ENCODE data around the gene HLA-DOA.
A peak's percentile ranks its signal among the peaks of the same experiment; 100 is the strongest.

HLA-DOA gene

DNA sequence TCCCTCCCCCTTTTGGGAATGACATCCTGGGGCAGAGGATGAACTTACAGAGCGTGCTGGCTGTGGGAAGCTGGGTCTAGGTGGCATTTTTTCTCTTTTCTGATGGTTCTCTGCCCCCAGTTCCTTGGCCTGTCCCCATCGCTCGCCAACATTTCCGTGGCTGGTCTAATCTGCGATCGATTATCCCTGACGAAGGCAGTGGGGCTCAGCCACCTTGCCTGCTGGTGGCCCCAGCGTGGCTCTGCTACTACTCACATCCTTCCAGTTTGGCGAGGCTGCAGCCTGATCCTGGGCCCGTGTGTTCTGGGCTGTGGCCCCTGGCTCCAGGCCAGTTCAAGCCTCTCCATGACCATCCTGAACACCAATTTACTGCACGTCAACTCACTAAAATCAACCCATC, 6.4 kb upstream of the HLA-DOA start:
- no peak for DNase-seq

DNA sequence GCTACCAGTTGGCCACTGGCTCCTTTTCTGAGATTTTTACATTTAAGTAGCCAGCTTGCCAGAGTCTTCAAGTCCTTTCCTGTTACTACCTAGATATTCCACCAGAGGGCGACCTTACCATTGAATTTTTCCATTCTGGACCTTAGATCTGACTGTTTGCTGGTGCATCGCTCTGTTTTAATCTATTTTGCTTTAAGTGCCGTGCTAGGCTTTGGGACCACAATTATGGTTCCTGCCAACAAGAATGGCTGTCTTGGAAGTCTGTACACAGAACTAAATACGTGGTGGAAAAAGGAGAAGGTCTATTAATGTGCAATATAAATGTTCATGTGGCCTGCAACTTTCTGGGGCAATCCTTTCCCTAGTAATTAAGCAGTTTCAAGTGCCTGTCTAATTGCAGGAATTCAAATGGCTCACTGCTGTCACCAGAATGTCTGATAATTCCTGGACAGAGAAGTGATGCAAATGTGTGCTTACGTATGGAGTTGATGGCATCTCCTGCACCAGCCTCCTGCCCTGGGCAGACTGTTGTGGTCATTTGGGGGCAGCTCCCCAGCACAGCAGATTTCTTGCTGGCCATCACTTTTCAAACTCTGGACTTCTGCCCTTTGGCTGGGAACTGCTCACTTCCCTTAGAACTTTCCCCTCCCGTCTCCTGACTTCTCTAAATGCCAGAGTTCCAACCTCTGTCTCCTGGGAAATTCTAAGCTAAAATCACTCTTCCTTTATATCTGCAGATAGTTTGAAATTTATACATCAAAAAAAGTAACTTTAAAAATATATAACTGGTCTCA, 5.6 kb upstream of the HLA-DOA start:
- DNase-seq: peak; percentile 67

DNA sequence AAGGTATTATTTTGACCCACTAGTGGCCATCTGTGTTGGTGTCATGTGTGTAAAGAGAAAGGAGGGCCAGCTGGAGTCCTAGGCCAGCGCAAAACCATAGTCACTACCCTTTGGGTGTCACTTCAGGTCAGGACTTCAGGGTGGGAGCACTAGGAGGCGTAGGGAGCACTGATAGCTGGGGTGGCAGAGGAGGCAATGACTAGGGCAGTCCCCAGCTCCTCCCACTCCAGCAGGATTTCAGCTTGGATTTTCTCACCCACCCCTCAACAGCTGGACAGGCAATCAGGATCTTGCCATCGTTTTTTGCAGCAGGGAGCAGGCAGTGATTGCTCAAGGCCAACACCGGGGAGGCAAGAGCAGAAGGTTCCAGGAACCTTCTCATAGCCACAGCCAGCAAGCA, 4.2 kb upstream of the HLA-DOA start:
- no peak for DNase-seq

DNA sequence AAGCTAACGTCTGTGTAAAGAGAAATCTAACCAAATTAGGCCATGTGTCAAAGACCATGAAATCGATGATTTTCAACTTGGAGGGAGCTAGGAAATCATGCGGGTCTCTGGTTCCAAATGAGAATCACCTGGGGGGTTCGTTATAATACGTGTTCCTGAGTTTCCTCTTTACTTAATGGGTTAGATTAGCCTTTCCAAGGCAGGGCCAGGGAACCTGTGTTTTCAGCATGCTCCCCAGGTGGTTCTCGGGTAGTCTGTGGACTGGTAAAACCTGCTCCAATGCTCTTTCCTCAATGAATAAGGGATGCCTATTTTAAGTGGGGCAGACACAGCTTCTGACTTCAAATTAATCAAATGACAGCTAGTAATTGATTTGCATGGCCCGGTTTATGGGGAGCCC, 965 bp upstream of the HLA-DOA start:
- no peak for DNase-seq

DNA sequence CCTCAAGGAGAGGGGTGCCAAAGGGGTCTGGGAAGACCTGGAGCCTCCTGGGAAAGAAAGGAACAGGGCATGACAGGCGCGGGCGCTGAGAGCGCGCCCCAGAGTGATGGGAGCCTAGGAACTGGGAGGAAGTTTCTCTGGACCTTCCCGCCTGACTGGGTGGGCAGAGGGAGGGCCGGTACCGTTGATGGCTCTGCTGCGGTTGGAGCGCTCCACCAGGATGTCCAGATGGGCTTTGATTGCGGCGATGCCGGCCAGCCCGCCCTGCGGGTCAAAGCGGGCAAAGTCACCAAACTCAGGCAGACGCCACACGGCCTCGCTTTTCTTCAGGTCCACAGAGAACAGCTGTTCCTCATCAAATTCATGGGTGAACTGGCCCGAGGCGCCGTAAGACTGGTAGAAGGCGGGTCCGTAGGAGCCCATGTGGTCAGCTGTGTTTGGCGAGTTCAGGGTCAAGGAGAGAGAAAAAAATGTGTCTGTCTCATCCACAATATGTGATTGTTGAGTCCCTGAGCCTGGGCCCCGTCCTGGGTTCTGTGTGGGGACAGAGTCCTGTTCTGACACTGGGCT, 1.5 kb downstream of the HLA-DOA start:
- DNase-seq: no peak

DNA sequence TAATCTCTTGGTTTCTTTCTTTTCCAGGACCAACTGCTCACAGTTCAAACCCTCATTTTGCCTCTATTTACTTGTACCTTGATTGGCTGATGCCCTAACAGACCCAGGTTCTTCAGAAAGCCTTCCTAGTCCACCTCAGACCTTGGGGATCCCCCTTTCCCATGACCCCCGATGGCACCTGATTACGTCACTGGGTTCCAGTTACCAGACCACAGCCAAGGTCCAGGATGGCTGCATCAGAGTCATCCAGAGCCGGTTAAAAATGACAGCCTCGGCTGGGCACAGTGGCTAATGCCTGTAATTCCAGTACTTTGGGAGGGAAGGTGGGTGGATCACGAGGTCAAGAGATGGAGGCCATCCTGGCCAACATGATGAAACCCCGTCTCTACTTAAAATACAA, 4.5 kb downstream of the HLA-DOA start:
- DNase-seq: no peak

DNA sequence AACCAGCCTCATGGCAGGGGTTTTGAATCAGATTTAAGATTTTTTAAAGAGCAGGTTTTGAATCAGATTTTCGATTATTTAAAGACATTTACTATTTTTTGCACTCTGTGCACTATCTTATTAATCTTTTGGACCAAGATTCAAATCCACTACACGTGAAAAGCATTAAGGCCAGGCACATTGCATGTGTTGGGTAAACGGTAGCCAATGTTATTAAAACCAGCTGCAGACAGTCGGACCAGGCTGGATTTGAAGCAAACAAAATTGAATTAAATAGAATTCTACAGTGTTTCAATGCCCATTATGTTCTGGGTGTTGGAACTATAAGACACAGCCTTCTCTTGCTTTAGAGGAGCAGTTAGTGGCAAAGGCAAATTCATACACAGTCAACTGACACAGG, 7.7 kb downstream of the HLA-DOA start:
- no peak for DNase-seq

DNA sequence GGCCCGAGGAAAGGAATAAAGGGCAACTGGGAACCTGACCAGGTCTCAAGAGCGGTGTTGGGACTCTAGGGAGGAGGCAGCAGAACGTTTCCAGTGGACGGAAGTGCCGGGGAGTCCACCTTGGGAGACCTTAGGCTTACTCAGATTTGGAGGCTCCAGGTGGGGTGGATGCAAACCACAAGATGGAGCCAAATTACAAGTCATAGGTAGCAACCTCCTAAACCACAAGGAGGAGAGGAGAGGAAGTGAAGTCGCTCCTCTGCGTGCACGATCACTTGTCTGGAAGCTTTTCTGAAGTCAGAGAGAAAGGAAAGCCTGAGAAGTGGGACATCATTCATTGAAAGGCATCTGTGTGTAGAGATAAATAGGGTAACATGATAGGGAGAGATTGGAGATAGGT, 9.3 kb downstream of the HLA-DOA start:
- DNase-seq: no peak

DNA sequence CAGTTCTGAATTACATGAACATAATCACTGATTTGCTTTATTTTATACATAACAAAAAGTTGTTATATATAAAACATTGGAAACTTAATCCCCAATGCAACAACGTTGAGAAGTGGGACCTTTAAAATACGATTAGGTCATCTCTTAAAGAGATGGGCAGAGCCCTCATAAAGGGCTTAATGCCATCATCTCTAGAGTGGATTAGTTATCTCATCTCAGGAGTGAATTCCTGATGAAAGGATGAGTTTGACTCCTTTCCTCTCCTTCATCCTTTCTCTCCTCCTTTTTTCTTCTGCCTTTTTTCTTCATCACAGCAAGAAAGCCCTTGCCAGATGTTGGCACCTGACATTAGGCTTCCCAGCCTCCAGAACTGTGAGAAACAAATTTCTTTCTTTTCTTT, 13.9 kb downstream of the HLA-DOA start:
- DNase-seq: no peak

DNA sequence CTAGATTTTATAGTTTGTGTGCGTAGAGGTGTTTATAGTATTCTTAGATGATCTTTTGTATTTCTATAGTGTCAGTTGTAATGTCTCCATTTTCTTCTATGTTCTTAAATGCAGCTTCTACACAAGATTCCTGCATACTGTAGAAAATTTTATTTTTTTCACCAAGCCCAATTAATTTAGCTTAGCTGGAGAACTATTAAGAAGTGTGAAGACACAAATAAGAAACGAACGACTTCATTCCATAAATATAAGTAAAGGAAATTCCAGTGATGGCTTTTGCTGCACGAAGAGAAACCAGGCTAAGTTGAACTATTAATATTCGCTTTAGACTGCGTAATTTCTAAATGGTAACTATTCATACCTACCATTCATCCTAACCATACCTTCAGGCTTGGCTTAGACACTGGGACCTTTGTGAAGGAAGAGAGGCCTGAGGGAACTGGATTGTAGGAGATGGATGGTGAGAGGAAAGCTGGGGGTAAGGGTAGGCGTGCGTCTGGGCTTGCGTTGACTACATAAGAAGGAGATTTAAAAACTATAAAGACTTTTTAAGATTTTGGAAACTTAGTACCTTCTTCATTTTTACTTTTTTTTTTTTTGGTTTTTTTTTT, 15.9 kb downstream of the HLA-DOA start:
- DNase-seq: no peak

DNA sequence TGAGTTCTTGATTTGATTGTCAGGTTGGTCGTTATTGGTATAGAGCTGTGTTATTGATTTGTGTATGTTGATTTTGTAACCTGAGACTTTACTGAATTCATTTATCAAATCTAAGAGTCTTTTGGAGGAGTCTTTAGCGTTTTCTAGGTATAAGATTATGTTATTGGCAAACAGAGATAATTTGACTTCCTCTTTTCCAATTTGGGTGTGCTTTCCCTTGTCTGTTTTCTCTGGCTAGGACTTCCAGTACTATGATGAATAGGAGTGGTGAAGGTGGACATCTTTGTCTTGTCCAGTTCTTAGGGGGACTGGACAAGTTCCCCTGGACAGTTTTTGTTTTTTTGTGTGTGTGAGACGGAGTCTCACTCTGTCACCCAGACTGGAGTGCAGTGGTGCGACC, 17.4 kb downstream of the HLA-DOA start:
- no peak for DNase-seq

DNA sequence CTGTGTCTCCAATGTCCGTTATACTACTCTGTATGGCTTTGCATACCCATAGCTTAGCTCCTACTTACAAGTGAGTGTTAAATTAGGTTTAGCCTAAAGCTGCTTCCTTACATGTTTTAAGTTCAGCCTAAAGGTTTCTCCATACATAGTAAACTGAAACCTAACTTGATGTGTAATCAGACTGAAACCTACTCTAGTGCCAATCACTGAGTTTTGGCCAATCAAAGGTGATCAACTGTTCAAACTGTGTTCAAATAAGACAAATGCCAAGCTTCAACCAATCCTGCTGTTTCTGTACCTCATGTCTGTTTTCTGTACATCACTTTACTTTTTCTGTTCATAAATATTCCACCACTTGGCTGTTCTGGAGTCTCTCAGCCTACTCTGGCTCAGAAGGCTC, 20.0 kb downstream of the HLA-DOA start:
- DNase-seq: no peak

DNA sequence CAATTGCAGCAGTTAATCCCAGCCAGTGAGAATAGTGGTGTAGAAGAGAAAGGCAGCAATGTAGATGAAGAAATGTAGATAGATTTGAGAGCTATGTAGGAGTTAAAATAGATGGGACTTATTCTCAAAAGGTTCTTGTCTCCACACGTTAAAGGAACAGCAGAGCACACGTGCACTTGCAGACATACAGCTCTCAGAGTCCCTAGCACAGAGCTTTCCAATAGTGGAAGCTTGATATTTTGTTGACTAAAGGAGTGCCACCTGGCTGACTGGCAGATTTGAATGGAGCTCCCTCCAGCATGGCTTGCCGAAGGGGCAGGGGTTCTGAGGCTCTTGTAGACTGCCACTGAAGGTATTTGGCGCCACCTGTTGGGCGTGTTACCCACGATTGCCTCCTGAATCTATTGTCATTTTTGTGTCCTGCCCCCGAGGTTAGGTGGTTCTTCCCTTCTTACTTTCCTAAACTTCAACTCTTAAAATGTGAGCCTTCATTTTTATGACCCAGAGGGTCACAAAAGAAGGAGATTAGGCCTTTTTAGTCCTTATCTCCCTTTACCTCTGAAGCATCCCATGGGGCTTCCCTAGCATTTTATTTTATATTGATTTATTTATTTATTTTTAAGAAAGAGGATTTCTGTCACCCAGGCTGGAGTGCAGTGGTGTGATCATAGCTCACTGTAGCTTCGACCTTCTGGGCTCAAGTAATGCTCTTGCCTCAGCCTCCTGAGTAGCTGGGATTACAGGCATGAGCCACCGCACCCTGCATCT, 24.6 kb downstream of the HLA-DOA start:
- DNase-seq: peak; percentile 77

DNA sequence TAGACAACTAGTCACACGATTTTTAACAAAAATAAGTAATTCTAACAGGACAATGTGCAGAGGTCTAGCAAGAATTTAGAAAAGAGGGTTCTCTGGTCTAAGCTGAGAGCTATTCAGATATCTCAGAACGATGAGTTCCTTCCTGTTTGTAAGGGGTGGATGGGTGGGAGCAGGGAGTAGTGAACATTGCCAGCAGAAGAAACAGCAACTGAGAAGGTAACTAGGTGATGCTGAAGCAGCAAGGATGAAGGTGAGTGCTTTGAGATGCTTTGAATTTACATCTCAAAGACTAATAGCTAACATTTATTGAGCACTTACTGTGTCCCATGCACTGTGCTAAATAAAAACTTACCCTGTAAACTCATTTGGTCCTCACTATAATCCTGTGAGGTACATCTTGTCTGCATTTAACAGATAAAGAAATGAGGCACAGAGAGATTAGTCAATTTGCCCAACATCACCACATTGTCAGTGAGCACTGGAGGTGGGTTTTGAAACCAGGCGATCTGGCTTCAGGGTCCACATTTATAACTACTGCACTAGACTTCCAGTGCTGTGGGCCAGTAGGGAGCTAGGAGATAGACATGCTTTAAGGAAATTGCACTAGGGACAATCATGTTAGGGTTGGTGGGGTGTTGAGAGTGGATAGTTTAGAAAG, 25.3 kb downstream of the HLA-DOA start:
- no peak for DNase-seq

DNA sequence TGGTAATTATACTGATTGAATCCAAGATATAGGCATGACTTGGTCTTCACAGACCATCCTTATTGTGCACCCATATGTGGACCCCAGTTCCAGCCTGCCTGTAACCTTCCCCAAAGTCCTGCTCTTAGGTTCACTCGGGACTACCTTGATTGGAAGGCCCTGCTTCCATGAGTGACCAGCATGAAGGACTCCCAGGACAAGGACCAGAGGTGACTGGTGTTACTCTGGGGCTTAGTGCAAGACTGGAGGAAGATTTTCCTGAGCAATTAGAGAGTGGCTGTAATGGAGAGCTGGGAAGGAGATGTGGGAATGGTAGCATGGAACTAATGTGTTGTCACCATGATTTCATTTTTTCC, 25.9 kb downstream of the HLA-DOA start:
- DNase-seq: no peak

DNA sequence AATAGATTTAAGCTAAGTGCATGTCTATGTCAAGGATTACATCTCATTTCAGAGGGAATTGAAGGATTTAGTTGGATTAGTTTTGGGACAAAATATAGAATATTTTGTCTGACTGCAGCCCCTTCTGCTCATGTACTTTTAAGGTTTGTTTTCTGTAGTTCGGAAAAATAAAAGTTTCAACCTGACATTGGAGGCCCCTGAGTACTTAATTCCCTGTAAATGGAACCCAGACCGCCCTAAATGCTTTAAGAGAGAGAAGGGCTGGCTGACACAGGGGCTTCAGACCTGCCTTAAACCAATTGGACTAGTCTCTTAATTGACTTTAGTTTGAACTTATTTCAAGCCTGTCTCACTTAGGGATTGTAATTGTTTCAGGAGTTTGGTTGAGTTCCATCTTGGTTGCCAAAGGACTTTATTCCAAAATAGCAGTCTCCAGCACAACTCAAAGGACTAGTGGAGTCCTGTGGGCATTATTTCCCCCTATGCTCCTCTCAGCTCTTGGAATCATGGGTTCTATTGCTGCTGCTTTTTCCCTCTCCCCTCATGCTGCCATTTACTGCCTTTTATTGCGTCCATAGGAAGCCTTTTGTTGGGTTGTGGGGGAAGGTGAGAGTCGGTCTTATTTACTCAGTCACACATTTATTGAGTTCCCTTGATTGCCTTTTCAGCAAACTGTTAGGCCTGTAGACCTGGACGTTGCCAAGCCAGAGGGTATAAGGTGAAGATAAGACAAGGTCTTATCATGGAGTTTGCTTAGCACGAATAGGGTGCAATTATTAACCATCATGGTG, 26.5 kb downstream of the HLA-DOA start:
- no peak for DNase-seq

DNA sequence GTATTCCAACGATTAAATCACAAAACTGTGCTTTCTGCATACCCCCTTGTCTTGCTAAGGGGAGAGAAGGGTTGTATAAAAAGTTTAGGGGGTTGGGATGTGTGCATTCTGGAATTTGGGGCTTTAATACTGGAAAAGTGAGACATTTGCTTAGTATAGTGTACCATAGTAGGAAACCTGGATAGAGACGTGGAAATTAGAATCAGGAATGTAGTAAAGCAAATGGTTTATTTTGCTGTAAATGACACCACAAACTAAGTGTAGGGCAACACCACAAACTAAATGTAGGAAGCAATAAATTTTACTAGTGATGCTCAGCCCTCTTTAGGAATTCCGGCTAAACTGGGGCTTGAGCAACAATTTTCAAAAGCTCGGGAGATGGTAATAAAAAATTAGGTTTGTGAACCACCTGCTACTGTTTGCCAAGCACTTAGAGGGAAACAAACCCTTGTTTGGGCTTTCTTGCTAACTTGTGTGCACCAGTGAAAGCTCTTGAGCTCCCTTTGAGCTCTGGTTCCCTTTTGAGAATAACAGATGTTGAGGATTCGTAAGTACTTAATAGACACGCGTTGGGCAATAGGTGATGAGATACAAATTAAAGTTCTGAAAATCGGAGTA, 27.2 kb downstream of the HLA-DOA start:
- peak; percentile 68 for DNase-seq

DNA sequence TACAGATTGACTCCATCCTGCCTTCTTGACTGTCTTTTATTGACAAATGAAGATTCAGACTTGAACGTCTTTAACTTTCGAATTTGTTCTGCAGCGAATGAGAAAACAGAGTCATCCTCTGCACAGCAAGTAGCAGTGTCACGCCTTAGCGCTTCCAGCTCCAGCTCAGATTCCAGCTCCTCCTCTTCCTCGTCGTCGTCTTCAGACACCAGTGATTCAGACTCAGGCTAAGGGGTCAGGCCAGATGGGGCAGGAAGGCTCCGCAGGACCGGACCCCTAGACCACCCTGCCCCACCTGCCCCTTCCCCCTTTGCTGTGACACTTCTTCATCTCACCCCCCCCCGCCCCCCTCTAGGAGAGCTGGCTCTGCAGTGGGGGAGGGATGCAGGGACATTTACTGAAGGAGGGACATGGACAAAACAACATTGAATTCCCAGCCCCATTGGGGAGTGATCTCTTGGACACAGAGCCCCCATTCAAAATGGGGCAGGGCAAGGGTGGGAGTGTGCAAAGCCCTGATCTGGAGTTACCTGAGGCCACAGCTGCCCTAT, 28.8 kb downstream of the HLA-DOA start:
- DNase-seq: no peak

DNA sequence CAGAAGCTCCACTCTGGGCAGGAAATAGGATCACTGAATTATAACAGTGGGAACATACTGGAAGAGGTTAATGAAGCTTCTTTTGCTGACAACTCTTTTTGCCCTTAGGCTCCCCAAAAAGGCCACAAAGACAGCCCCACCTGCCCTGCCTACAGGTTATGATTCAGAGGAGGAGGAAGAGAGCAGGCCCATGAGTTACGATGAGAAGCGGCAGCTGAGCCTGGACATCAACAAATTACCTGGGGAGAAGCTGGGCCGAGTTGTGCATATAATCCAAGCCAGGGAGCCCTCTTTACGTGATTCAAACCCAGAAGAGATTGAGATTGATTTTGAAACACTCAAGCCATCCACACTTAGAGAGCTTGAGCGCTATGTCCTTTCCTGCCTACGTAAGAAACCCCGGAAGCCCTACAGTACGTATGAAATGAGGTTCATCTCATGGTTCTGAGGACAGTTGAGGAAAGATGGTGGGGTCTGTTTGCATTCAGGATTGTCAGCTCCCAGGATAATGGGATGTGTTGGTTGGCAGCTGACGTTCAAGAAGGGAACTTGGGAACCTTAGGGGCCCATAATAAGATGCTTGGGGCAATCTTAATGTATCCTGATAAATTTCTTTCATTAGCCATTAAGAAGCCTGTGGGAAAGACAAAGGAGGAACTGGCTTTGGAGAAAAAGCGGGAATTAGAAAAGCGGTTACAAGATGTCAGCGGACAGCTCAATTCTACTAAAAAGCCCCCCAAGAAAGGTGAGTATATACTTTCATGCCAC, 29.5 kb downstream of the HLA-DOA start:
- no peak for DNase-seq

DNA sequence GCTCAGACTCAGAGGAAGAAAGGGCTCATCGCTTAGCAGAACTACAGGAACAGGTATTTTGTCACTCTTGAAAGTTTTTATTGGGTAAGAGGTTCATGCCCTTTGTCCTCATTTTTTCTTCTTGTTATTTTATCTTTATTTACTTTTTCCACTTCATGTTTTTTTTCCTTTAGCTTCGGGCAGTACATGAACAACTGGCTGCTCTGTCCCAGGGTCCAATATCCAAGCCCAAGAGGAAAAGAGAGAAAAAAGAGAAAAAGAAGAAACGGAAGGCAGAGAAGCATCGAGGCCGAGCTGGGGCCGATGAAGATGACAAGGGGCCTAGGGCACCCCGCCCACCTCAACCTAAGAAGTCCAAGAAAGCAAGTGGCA, 31.5 kb downstream of the HLA-DOA start:
- no peak for DNase-seq

Data from DMS 273 treated with DMSO at 0.1 percent for 48 hours (cell line).